IPS DF 4.7 (cell line): ENCODE results near the gene GNMT.

Experiments
- DNase-seq: peaks from one replicate; pipeline ENCODE4 v3.0.0-alpha.2; 2013; ENCODE audit warnings: low spot score; ENCODE audit errors: extremely low read depth

Gene GNMT

GRCh38 chr6:43013097-43013842, 52.7 kb downstream of the GNMT start:
- no peak for DNase-seq
